ENCODE results near the gene ACIN1.

GRCh38 chr14:23091294-23092225 lies 3.4 kb downstream of the ACIN1 start:
- TF ChIP-seq POLR2A (IDR thresholded peaks at IDR 0.05) (no peak), CTCF (IDR thresholded peaks at IDR 0.05 in 8 of 11, conservative IDR thresholded peaks at IDR 0.05 in 3 of 11) (no peak)

All from spleen (tissue), 7 donors.